Natural killer cell treated with Interleukin-12 subunit alpha and Interleukin-12 subunit beta and Interleukin-15 and Interleukin-18, amount 100 ng/mL, for 72 hours (primary cell): ENCODE measurements around the gene OXER1. TPM values are rescaled to one million over a fixed set of nuclear protein-coding genes. Genes with fewer than 3 reads are reported as not detected.

Experiments
- ATAC-seq, 2 donors: fragments of 150-1000 bp; cut with Tn5 transposase in 1 of 2; sonication (Bioruptor Pico), chemical (Tn5 transposase) in 1 of 2; 2 replicates each; pipeline ENCODE4 v1.10.0; 2021
- DNase-seq: peaks from one replicate; pipeline ENCODE4 v3.0.0; 2022; ENCODE audit warnings: low spot score
- H3K27ac Mint-ChIP-seq, 2 donors: 1 replicate in 1 of 2; 2 replicates in 1 of 2; pipeline ENCODE4 v1.8.0; 2022; ENCODE audit warnings: mixed read lengths in 2 of 2, mild to moderate bottlenecking in 1 of 2, moderate library complexity in 1 of 2
- H3K27me3 Mint-ChIP-seq, 2 donors: 1 replicate in 1 of 2; 2 replicates in 1 of 2; pipeline ENCODE4 v1.8.0; 2022; ENCODE audit warnings: mixed read lengths in 2 of 2
- H3K36me3 Mint-ChIP-seq: one replicate; pipeline ENCODE4 v1.8.0; 2022; ENCODE audit warnings: mixed read lengths
- H3K4me1 Mint-ChIP-seq, 2 donors: 1 replicate in 1 of 2; 2 replicates in 1 of 2; pipeline ENCODE4 v1.8.0; 2022; ENCODE audit warnings: low read depth in 2 of 2, mixed read lengths in 2 of 2, mild to moderate bottlenecking in 1 of 2
- H3K4me3 Mint-ChIP-seq: one replicate; pipeline ENCODE4 v1.8.0; 2022; ENCODE audit warnings: mixed read lengths
- H3K9me3 Mint-ChIP-seq: 2 replicates; pipeline ENCODE4 v1.8.0; 2022; ENCODE audit warnings: mixed read lengths
- total RNA-seq, 2 donors: library from RNA; stranded (reverse); gene quantifications; one replicate each; pipeline ENCODE4 v1.2.3, GENCODE V29; 2022

OXER1 gene
- total RNA-seq, 2 donors from 2014 or later = not detected

- H3K4me1 Mint-ChIP-seq = peaks cover 0 to 6% of the 10 kb centered on the region in 2 donors
- H3K27me3 Mint-ChIP-seq = peaks cover 26 to 34% of the 10 kb centered on the region in 2 donors
- H3K36me3 Mint-ChIP-seq = no peaks in the 10 kb centered on the region
- no peak overlapping the region for H3K27ac Mint-ChIP-seq
- ATAC-seq = no peak
- no peak for DNase-seq
- no peaks in the 10 kb centered on the region for H3K9me3 Mint-ChIP-seq
- no peak overlapping the region for H3K4me3 Mint-ChIP-seq
Observed at GRCh38 chr2:42800461-42800962, 36.6 kb upstream of the OXER1 start.

- Mint-ChIP-seq H3K4me3 (no peak overlapping the region), H3K9me3 (no peaks in the 10 kb centered on the region)
- no peak for ATAC-seq
Observed at GRCh38 chr2:42799881-42800280, 35.9 kb upstream of the OXER1 start.

DNA sequence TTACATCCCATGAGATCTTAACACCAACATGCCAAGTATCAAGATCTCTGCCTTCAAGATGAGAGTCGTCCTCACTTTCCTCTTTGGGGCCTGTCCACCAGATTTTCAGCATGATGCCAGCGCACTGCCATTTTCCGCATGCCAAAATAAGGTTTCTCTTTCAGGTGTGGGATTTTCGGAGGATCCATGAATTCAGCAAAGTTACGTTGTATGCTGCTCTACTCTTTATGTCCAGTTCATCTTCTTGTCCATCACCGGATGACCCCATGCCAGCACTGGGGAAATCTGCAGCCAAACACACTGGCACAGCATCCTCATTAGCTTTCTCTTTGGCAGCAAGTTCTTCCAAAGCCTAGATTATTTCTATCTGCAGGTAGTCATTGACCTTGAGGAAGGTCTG lies 33.3 kb upstream of the OXER1 start:
- ATAC-seq (no peak), DNase-seq (no peak)
- Mint-ChIP-seq H3K4me1 (peaks cover 4 to 6% of the 10 kb centered on the region in 2 donors), H3K9me3 (no peaks in the 10 kb centered on the region), H3K4me3 (no peak overlapping the region), H3K36me3 (no peaks in the 10 kb centered on the region), H3K27ac (no peak overlapping the region), H3K27me3 (peaks cover 26 to 43% of the 10 kb centered on the region in 2 donors)

More at GRCh38 chr2:42799881-42800280, 35.9 kb upstream of the OXER1 start:
- no peak for DNase-seq
- Mint-ChIP-seq H3K36me3 (no peaks in the 10 kb centered on the region), H3K27ac (no peak overlapping the region), H3K27me3 (peaks cover 27 to 40% of the 10 kb centered on the region in 2 donors), H3K4me1 (peaks cover 0 to 6% of the 10 kb centered on the region in 2 donors)

DNA sequence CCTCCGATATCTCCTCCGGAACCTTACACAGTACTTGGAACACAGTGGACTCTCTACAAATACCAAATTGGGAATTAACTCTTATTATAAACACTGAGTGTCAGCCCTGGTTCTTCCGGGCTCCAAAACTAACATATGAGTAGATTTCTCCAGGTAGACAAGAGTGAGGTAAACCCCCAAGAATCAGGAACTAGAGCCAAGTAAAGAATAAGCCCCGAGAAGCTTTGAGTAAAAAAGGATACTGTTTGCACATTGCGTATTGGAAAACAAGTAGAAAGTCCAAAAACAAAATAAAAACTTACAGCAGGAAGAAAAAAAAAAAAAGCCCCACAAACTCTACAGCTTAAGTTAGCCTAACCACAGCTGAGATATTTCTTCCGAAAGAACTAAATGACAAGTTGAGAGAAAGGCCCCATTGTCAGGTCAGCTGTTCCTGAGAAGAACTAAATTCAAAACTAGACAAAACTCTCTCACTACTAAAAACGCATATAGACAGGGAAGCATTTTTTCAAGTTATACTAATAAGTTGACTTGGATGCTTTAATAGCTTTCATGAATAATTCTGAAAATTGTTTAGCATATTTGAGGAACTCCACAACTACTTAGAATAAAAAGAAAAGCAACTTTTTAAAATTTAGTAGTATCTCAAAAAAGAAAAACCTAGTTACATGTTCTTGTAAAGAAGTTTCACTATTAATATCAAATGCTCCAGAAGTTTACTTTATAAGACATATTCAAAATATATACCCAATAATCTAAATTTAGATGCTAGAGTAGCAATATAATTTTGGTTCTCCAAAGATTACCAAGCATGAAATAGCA lies 32.7 kb upstream of the OXER1 start:
- Mint-ChIP-seq H3K4me1 (peaks cover 8 to 11% of the 10 kb centered on the region in 2 donors), H3K36me3 (no peaks in the 10 kb centered on the region), H3K27ac (peak overlapping the region in 1 of 2 donors; percentile 63), H3K4me3 (peak overlapping the region; percentile 70), H3K27me3 (peaks cover 28 to 43% of the 10 kb centered on the region in 2 donors), H3K9me3 (no peaks in the 10 kb centered on the region)
- no peak for DNase-seq
- no peak for ATAC-seq

DNA sequence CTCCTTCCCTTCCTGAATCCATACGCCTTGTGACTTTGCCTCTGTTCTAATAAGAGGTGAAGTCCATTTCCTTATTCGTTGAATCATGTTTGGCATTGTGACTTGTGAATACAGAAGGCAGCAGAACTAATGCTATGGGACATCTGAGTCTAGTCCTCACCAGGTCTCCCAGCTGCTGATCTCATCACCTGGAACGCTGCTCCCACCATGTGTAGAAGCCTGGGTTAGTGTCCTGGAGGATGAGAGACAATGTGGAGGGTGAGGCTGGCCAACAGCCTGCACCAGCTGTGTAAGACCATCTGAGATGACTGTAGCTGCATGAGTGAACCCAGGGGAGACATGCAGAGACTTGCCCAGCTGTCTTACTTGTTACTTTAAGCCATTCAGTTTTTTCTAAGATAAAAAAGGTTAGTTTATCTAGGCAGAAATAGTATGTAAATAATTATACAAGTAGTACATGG lies 31.9 kb upstream of the OXER1 start:
- H3K27me3 Mint-ChIP-seq = peaks cover 32 to 47% of the 10 kb centered on the region in 2 donors
- no peak for DNase-seq

GRCh38 chr2:42795275-42795674 lies 31.3 kb upstream of the OXER1 start:
- ATAC-seq = no peak
- H3K27ac Mint-ChIP-seq = no peak overlapping the region

More for the DNA sequence above, 31.9 kb upstream of the OXER1 start:
- Mint-ChIP-seq H3K4me1 (peaks cover 11 to 14% of the 10 kb centered on the region in 2 donors), H3K27ac (peak overlapping the region in 1 of 2 donors; percentile 63), H3K36me3 (no peaks in the 10 kb centered on the region), H3K9me3 (no peaks in the 10 kb centered on the region), H3K4me3 (no peak overlapping the region)
- no peak for ATAC-seq

GRCh38 chr2:42794271-42795046 lies 30.5 kb upstream of the OXER1 start:
- Mint-ChIP-seq H3K27ac (no peak overlapping the region), H3K27me3 (peaks cover 40 to 49% of the 10 kb centered on the region in 2 donors), H3K36me3 (no peaks in the 10 kb centered on the region), H3K4me1 (peaks cover 11 to 14% of the 10 kb centered on the region in 2 donors), H3K4me3 (no peak overlapping the region), H3K9me3 (no peaks in the 10 kb centered on the region)
- ATAC-seq = no peak
- no peak for DNase-seq

More at GRCh38 chr2:42795275-42795674, 31.3 kb upstream of the OXER1 start:
- DNase-seq = no peak
- no peaks in the 10 kb centered on the region for H3K9me3 Mint-ChIP-seq
- peaks cover 35 to 49% of the 10 kb centered on the region in 2 donors for H3K27me3 Mint-ChIP-seq
- H3K4me1 Mint-ChIP-seq = peaks cover 11 to 14% of the 10 kb centered on the region in 2 donors
- H3K4me3 Mint-ChIP-seq = no peak overlapping the region
- H3K36me3 Mint-ChIP-seq = no peaks in the 10 kb centered on the region

DNA sequence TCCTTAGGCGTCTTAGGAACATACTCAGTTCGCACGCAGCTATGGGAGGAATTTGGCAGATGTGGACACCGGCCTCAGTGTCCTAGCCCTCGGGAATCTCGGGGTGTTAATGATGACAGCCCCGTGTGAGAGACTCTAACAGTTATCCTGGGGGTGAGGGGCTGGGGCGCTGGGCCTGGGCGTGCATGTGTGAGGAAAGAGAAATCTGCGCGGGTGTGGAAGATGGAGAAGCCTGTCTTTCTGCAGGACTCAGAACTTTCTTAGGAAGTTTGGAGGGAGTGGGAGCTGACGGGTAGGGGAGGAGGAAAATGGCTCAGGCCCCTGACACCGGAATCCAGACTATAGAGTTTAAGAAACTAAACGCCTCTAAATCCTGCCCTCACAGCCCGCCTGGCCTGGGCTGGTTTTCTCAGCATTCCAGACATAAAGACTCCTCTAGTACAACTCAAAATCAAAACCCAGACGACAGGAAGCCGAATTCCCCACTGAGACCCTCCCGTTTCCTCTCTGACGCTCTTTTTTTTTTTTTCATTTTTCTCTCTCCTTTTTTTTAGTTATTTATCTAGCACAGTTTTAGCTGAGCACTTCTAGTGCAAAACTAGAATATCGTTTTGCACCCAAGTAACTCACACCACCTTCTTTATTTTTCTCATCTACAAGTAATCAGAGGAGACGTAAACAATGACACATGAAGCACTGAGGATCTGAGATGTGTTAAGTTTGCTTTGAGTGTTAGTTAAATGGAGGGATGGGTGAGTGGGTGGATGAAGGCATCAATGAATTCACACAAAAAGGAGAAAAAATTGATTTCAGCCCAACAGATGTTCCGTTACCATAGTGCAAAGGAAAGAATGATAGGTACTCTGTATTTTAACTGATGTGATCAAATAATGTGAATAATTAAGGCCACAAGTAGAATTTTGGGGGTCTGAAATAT lies 29.7 kb upstream of the OXER1 start:
- Mint-ChIP-seq H3K4me3 (peak overlapping the region; percentile 19), H3K36me3 (no peaks in the 10 kb centered on the region), H3K27ac (no peak overlapping the region), H3K27me3 (peaks cover 40 to 49% of the 10 kb centered on the region in 2 donors), H3K9me3 (no peaks in the 10 kb centered on the region), H3K4me1 (peaks cover 13 to 14% of the 10 kb centered on the region in 2 donors)
- no peak for ATAC-seq
- DNase-seq = no peak

- no peak for DNase-seq
- H3K27ac Mint-ChIP-seq = peak within 1 kb of the TSS in 1 of 2 donors; percentile 0
- peak; percentile 48 to 51 for ATAC-seq
- peaks cover 40 to 49% of the 10 kb centered on the region in 2 donors for H3K27me3 Mint-ChIP-seq
- H3K4me1 Mint-ChIP-seq = peaks cover 14 to 21% of the 10 kb centered on the region in 2 donors
- H3K36me3 Mint-ChIP-seq = no peaks in the 10 kb centered on the region
- no peaks in the 10 kb centered on the region for H3K9me3 Mint-ChIP-seq
- H3K4me3 Mint-ChIP-seq = peak within 1 kb of the TSS; percentile 70
Observed at GRCh38 chr2:42792583-42793333, 28.8 kb upstream of the OXER1 start, which contains the start of gene HAAO. Gene HAAO (minus strand): TSS chr2:42792583. CDS start chr2:42792536, 47 bp downstream.

GRCh38 chr2:42792087-42792582 lies 28.2 kb upstream of the OXER1 start:
- ATAC-seq (peak; percentile 37 to 51), DNase-seq (no peak)
- peak overlapping the region in 1 of 2 donors; percentile 0 for H3K27ac Mint-ChIP-seq
- peaks cover 14 to 22% of the 10 kb centered on the region in 2 donors for H3K4me1 Mint-ChIP-seq
- H3K4me3 Mint-ChIP-seq = peak overlapping the region; percentile 70
- H3K27me3 Mint-ChIP-seq = peaks cover 40 to 49% of the 10 kb centered on the region in 2 donors
- H3K9me3 Mint-ChIP-seq = no peaks in the 10 kb centered on the region
- H3K36me3 Mint-ChIP-seq = no peaks in the 10 kb centered on the region

DNA sequence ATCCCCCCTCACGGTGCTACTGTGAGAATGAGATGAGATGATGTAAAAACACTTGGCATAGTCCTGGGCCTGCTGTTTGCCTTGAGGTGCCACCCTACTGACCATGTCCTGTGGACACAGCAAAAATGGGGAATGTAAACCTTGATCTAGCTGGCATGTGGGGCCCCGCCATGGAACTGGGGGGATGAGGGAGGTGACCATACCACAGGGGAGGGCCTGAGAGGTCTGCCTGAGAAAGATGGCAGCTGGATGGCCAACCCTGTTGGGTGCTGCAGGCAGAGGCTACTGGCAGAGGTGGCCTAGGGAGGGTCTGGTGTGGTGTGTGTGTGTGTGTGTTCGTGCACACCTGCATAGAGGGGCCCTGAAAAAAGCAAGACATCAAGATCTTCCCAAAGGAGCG lies 27.7 kb upstream of the OXER1 start:
- H3K4me1 Mint-ChIP-seq = peaks cover 13 to 22% of the 10 kb centered on the region in 2 donors
- H3K27ac Mint-ChIP-seq = peak overlapping the region in 1 of 2 donors; percentile 0
- DNase-seq = no peak
- no peaks in the 10 kb centered on the region for H3K9me3 Mint-ChIP-seq
- H3K27me3 Mint-ChIP-seq = peaks cover 39 to 48% of the 10 kb centered on the region in 2 donors
- H3K4me3 Mint-ChIP-seq = peak overlapping the region; percentile 70
- no peak for ATAC-seq
- H3K36me3 Mint-ChIP-seq = no peaks in the 10 kb centered on the region

DNA sequence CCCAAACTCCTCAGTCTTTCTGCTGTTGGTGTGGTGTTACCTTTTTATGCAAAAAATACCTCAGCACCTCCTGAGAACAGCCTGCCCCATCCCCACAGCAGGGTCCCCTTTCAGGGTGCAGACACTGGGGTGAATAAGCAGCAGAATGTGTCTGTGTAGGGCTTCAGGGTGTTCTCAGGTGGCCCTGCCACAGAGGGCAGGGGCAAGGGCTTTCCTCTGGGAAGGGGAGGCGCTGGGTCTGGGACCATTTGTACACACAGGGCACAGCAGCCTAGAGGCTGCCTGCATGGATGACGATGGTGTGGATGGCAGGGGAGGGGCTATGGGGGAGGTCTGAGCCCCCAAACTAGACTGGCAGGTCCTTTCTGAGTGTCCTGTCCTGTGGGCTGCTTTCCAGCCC lies 25.8 kb upstream of the OXER1 start:
- DNase-seq (no peak), ATAC-seq (no peak)
- H3K9me3 Mint-ChIP-seq = no peaks in the 10 kb centered on the region
- no peak overlapping the region for H3K27ac Mint-ChIP-seq
- H3K4me3 Mint-ChIP-seq = no peak overlapping the region
- H3K4me1 Mint-ChIP-seq = peaks cover 8 to 25% of the 10 kb centered on the region in 2 donors
- peaks cover 26 to 32% of the 10 kb centered on the region in 2 donors for H3K27me3 Mint-ChIP-seq
- H3K36me3 Mint-ChIP-seq = no peaks in the 10 kb centered on the region
